Middle frontal gyrus (tissue), 1 donor: ENCODE results near the gene STX17.
"Not testable (repeated sequence)": the region's sequence is repeated elsewhere in the genome, so short reads cannot be mapped to it uniquely, and the experiment has no call there.

Source experiments
- DNase-seq: peaks from one replicate; pipeline ENCODE4 v3.0.0-alpha.2; 2015; ENCODE audit warnings: low spot score; ENCODE audit errors: extremely low spot score

The STX17 gene

DNA sequence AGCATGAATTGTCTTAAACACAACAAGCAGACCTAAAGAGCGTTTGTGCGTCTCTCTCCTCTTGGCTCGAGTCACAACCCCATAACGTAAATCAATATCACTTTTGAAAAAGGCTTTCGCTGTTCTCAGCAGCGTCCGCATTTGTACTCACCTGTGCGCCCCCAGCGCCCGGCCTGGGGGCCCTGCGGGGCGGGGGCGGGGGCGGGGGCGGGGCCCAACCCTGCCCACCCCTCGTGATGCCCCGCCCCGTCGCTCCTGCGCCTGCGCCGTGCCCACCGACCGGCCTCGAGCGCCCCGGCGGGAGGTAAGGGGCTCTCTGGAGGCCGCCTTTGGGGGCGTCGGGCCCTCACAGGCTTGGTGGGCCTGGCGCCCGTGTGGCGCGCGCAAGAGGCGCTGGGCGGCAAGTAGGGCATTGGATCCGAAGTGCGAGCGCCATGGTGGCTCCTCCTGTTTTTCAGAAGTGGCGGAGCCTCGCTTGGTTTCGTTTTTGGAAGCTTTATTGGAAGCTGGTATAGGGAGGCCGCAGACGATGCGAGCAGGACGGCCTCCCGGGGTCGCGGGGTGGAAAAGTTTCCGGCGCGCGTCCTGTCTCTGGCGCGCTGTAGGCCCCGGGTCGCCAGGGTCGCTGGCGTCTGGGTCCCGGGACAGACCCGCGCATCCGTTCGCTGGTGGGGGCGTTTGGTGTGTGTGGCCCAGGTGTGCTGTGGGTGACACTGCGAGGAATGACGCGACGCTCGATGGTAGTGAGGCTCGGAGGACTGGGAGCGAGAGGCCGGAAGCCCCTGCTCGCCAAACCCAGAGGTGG is at the start of gene STX17:
STX17 (plus strand) TSS at position 252 of the 805 bp plus-strand sequence. CDS start 8,586 bp downstream, outside the sequence.
- DNase-seq: peak; percentile 38

DNA sequence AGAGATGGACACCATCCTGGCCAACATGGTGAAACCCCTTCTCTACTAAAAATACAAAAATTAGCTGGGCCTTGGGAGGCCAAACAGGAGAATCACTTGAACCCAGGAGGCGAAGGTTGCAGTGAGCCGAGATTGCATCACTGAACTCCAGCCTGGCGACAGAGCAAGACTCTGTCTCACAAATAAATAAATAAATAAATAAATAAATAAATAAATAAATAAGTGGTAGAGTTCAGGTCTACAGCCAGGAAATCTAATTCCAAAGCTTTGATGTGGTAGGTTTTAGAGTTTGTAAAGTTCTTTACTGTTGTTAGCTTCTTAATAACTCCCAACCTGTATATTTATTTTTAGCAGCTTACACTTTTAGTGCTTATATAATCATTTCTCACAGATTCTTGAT is 48.9 kb upstream of the STX17 start:
- DNase-seq: not testable (repeated sequence)

GRCh38 chr9:99858087-99858486 is 48.4 kb upstream of the STX17 start:
- no peak for DNase-seq

GRCh38 chr9:99859243-99859980 is 47.0 kb upstream of the STX17 start:
- no peak for DNase-seq

- DNase-seq: no peak
These were observed 46.2 kb upstream of the STX17 start for GRCh38 chr9:99860266-99860665.

- no peak for DNase-seq
These were observed 42.5 kb upstream of the STX17 start for GRCh38 chr9:99863955-99864354.

- DNase-seq: peak; percentile 9
These were observed 40.1 kb upstream of the STX17 start for GRCh38 chr9:99866398-99866797.

DNA sequence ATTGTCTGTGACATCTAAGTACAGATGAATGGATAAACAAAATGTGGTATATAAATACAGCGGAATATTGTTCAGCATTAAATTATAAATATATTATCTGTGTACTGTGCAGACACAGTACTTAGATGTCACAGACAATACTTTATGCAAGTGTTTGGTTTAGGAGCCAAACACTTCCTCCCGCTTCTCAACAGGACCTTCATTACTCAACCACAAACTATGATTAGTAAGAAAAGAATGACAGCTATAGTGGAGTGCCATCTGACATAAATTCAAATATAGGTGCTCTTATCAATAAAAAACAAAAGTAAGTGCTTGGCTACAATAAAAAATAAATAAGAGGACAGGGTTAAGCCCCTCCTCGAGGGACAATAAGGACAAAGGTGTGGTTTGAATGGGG is 38.9 kb upstream of the STX17 start:
- DNase-seq: no peak

GRCh38 chr9:99867968-99868367 is 38.5 kb upstream of the STX17 start:
- DNase-seq: no peak

GRCh38 chr9:99868845-99869244 is 37.6 kb upstream of the STX17 start:
- no peak for DNase-seq

DNA sequence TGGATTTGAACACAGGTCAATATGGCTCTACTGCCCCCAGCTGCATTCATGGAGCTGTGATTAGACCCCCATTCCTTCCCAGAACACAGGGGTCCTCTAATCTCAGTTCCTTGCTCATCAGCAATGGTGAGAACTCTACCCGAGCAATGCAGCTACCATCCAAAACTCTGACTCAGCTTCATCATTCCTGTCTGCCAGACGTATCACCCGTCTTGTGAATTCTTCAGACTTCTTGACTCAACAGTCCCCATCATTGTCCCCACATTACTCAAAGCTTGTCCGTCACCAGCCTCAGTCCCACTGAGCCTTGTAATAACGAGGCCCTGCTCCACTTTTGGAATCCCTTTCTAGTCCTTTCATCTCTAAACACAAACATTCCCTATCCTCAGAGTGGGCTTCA is 36.3 kb upstream of the STX17 start:
- no peak for DNase-seq

- DNase-seq: no peak
These were observed 32.9 kb upstream of the STX17 start for GRCh38 chr9:99873531-99873930.

- no peak for DNase-seq
These were observed 32.4 kb upstream of the STX17 start for GRCh38 chr9:99873943-99874584.

- no peak for DNase-seq
These were observed 30.3 kb upstream of the STX17 start for GRCh38 chr9:99876190-99876589.

GRCh38 chr9:99878651-99879050 is 27.8 kb upstream of the STX17 start:
- no peak for DNase-seq

GRCh38 chr9:99881769-99882168 is 24.7 kb upstream of the STX17 start:
- no peak for DNase-seq

GRCh38 chr9:99885747-99886146 is 20.7 kb upstream of the STX17 start:
- no peak for DNase-seq

GRCh38 chr9:99889120-99889519 is 17.3 kb upstream of the STX17 start:
- no peak for DNase-seq

DNA sequence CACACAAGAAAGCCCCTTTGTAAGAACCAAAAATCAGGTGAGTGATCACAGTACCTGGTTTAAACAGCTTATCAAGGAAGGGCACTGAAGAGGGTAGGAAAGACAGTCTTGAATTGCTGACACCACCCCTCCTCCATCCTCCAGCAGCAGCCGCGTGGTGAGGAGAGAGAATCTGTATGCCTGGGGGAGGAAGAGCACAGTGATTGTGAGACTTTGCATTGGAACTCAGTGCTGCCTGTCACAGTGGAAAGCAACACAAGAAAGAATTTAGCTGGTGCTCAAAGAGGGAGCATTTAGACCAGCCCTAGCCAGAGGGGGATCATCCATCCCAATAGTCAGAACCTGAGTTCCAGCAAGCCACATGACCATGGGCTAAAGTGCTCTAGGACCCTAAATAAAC is 11.6 kb upstream of the STX17 start:
- no peak for DNase-seq

- no peak for DNase-seq
These were observed 10.9 kb upstream of the STX17 start for GRCh38 chr9:99895510-99895909.

DNA sequence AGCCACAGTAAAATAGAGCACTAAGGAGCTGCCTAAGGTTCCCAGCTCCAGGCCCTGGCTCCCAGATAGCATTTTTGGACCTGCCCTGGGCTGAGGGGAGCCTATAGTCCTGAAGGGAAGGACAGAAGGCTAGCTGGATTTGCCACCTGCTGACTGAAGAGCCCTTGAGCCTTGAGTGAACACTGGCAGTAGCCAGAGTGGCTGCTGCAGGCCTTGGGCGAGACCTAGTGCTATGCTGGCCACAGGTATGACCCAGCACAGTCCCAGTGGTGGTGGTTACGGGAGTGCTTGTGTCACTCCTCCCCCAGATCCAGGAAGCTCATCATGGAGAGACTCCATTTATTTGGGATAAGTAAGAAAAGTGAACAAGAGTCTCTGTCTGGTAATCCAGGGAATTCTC is 10.3 kb upstream of the STX17 start:
- DNase-seq: no peak

DNA sequence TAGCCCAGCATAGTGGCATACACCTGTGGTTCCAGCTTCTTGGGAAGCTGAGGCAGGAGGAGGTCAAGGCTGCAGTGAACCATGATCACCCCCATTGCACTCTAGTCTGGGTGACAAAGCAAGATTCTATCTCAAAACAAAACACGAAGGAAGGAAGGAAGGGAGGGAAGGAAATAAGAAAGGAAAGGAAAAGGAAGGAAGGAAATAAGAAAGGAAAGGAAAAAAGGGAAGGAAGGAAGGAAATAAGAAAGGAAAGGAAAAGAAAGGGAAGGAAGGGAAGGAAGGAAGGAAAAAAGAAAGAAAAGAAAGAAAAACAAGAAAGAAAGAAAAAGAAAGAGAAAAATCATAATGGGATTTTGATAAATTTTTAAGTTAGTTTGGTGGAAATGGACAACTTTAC is 3.1 kb upstream of the STX17 start:
- DNase-seq: no peak
